NCI-H146 (cell line): ENCODE results near the gene SHC1.
A peak's percentile ranks its signal among the peaks of the same experiment; 100 is the strongest.

Source experiments
- DNase-seq: peaks from one replicate; lab custom pipeline; 2025; lab: John Stamatoyannopoulos, UW

Gene SHC1

DNA sequence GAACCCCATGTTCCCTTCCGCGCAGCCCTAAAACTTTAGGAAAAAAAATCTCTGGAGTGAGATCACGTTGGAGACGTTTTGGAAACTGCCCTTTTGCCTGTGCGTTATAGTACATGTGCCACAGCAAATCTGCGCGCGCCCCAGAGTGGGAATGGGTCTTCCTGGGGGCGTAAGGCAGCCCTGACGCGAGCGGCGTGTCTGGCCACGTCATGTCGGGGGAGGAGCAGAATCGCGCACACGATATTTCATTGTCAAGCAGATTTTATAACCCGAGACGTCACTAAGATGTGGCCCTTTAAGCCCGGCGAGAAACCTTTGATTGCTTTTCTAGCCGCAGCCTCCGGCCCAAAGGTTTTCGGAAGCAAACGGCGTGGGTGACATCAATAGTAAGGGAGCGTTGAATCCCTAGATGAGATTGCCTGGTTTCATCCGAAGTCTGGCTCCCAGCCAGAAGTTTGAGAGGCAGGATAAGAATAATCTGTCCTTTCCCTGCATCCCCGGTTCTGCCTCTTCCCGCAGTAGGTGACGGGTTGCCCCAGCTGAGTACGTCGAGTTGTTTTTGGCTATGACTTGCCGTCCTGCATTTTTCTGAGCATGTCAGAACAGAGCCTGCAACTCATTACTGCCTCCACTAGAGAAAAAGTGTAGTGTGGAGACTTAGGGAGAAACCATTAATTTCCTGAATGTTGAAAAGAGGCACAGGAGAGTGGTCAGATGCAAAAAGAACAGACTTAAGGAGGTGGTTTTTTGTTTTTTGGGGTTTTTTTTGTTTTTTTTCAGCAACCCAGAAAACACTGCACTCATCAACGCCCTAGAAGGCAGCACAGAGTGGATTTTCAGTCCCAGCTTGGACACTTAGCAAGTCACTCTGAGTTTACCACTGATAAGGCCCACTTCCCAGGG is 33.2 kb downstream of the SHC1 start:
- DNase-seq, result peak; percentile 87

GRCh38 chr1:154936555-154937084 is 33.9 kb downstream of the SHC1 start, which contains the start of gene PMVK:
Gene PMVK, minus strand, starts transcription at chr1:154936719. Its CDS starts 34 bp downstream, at chr1:154936685.
- peak; percentile 94 for DNase-seq

DNA sequence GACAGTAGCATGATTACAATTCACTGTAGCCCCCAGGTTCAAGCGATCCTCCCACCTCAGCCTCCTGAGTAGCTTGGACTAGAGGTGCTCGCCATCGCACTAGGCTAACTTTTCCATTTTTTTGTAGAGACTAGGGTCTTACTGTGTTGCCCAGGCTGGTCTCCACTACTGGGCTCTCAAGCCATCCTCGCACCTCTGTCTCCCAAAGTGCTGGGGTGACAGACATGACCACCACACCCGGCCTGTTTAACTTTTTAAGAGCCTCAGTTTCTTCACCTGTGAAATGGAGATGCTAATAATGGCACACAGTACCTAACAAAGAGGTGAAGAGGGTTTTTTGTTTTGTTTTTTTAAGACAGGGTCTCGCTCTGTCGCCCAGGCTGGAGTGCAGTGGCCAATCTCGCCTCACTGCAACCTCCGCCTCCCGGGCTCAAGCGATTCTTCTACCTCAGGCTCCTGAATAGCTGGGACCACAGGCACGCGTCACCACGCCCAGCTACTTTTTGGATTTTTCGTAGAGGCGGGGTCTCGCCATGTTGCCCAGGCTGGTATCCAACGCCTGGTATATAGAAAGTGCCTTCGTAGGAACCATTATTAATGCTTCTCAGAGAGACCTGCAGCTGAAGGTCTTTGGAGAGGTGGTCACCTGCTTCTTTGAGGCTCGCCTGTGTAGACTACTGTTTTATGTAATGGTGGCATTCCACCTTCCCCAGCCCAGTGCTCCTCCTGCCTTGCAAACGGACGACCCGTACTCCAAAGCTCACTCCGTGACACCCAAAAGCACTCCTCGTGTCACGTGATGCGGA is 34.6 kb downstream of the SHC1 start:
- DNase-seq, result no peak

- DNase-seq, result no peak
Measured at GRCh38 chr1:154934358-154934948, 36.1 kb downstream of the SHC1 start.

DNA sequence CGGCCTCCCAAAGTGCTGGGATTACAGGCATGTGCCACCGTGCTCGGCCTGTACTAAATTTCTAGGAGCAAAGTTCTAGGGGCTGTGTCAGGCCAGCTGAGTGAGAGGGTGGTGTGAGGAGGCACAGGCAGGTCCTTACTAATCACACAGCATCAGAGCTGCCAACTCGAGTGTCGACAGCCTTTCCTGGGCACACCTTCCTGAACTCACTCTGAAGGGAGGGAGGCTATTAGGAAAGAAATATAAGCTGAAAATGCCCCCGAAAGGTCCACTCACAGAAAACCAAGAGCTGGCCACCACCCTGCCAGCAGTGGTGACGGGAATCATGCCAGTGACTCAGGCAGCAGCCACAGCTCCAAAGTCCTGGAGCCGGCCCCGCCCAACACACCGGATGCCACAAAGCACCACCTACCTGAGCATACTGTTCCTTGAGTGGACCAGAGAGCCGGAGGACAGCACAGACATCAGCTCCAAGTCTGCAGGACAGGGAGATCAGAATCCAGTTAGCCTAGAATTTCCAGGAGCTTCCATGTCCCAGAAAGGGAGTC is 38.5 kb downstream of the SHC1 start:
- no peak for DNase-seq

DNA sequence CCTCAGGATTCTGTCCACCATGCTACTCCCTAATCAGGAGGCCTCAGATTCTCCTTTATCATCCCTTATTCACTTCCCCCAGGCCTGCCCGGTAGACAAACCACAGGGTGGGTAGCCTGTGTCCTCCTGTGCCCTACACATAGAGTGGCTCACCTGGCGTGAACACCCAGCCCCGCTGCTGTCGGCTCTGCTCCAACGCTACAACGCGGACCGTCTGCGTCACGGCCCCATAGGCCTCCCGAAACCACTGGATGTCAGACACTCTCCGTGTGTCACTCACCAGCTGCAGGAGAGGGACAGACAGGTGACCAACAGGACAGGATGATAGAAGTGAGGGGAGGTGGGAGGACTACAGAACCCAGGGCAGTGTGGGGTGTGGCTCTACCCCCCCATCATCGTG is 44.3 kb downstream of the SHC1 start:
- no peak for DNase-seq

GRCh38 chr1:154925335-154926170 is 45.0 kb downstream of the SHC1 start:
- no peak for DNase-seq

- no peak for DNase-seq
Measured at GRCh38 chr1:154923695-154924094, 46.9 kb downstream of the SHC1 start.

- peak; percentile 41 for DNase-seq
Measured at GRCh38 chr1:154913273-154913672, 57.3 kb downstream of the SHC1 start.

DNA sequence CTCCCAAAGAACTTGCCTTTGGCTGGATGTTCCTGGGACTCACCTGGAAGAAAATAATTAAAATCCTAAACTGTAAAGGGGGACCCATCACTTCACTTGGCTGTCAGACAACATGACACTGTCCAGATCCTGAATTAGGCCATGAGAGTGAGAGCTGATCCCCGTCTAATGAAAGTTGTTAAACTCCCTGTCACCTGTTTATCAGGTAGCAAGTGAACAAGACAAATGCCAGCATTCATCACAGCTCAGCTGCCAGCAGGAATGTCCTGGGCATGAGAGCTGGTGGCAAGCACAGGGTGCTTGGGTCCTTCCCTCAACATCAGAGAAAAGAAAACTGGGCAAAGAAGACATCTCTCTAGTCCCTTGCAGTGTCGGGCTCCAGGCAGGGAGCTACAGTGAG is 57.8 kb downstream of the SHC1 start:
- no peak for DNase-seq
